A673 (cell line): ENCODE data around the gene PLEKHA3. TPM values are rescaled to one million over a fixed set of nuclear protein-coding genes. Genes with fewer than 3 reads are reported as not detected.
"Not testable (repeated sequence)": the region's sequence is repeated elsewhere in the genome, so short reads cannot be mapped to it uniquely, and the experiment has no call there.

Source experiments
- BruUV-seq: library from RNA; stranded (reverse); fragments of 400-500 nt; replicated peaks from 2 replicates; lab custom pipeline; 2021; lab: Mats Ljungman, UMichigan
- CTCF ChIA-PET: fragments of 300-600 bp; sonication (Branson Sonifier 250); formaldehyde crosslinking; loops from one replicate; lab custom pipeline; 2022; ENCODE audit warnings: antibody characterized with exemption; lab: Charles Lee
- POLR2A ChIA-PET: fragments of 300-600 bp; sonication (Branson Sonifier 250); formaldehyde crosslinking; loops from one replicate; lab custom pipeline; 2022; ENCODE audit warnings: antibody characterized with exemption; ENCODE audit not compliant: low non-redundant PET; lab: Charles Lee
- DNase-seq: peaks from one replicate; pipeline ENCODE4 v3.0.0-alpha.2; 2015; ENCODE audit warnings: low spot score
- H3K27ac ChIP-seq: fragments of 200-600 bp; sonication (generic); 2 replicates; pipeline ENCODE4 v1.5.1; 2016; ENCODE audit warnings: mixed run types, low read depth, mild to moderate bottlenecking, mixed read lengths, antibody characterized with exemption, low read length; ENCODE audit not compliant: poor library complexity, severe bottlenecking
- H3K27me3 ChIP-seq: fragments of 200-600 bp; sonication (generic); replicated peaks from 2 replicates; pipeline ENCODE4 v1.6.1; 2017; ENCODE audit warnings: mixed run types, low read depth, mild to moderate bottlenecking, mixed read lengths, antibody characterized with exemption, low read length; ENCODE audit not compliant: insufficient read depth, poor library complexity
- H3K36me3 ChIP-seq: fragments of 200-600 bp; sonication (generic); 2 replicates; pipeline ENCODE4 v1.6.1; 2016; ENCODE audit warnings: mixed run types, mild to moderate bottlenecking, mixed read lengths, antibody characterized with exemption, low read length; ENCODE audit not compliant: insufficient read depth, poor library complexity, severe bottlenecking
- H3K4me1 ChIP-seq: fragments of 200-600 bp; sonication (generic); 2 replicates; pipeline ENCODE4 v1.6.1; 2017; ENCODE audit warnings: mixed run types, mild to moderate bottlenecking, mixed read lengths, antibody characterized with exemption, low read length; ENCODE audit not compliant: insufficient read depth, poor library complexity, severe bottlenecking
- H3K4me3 ChIP-seq: fragments of 200-600 bp; sonication (generic); 2 replicates; pipeline ENCODE4 v1.5.1; 2016; ENCODE audit warnings: low read depth, mixed run types, mild to moderate bottlenecking, mixed read lengths, low read length; ENCODE audit not compliant: poor library complexity, severe bottlenecking
- H3K9me3 ChIP-seq: fragments of 200-600 bp; sonication (generic); 2 replicates; pipeline ENCODE4 v1.6.1; 2016; ENCODE audit warnings: mixed run types, low read depth, mild to moderate bottlenecking, mixed read lengths, antibody characterized with exemption, low read length; ENCODE audit not compliant: poor library complexity, severe bottlenecking
- EZH2 ChIP-seq: fragments of 200-600 bp; sonication (generic); IDR thresholded peaks from 2 replicates; pipeline ENCODE4 v1.6.1; 2017; ENCODE audit warnings: borderline replicate concordance, low read depth, mild to moderate bottlenecking, mixed read lengths, antibody characterized with exemption, low read length; ENCODE audit not compliant: poor library complexity, severe bottlenecking
- intact Hi-C: fragments of 100-400 bp; cut with micrococcal nuclease; formaldehyde crosslinking; loops from one replicate; pipeline ENCODE4 v1.10.0; 2022; ENCODE audit not compliant: unreplicated experiment
- total RNA-seq: library from RNA; stranded (reverse); gene quantifications from 2 replicates; pipeline ENCODE4 v1.2.3, GENCODE V29; 2021
- TF ChIP-seq, protein P1 (sequence below): fragments of 300-800, 200-600 bp; sonication (generic); conservative IDR thresholded peaks from 2 replicates; pipeline ENCODE4 v1.5.1; 2017; ENCODE audit warnings: low read depth, mild to moderate bottlenecking, antibody characterized with exemption, low read length, moderate library complexity, mixed read lengths

The PLEKHA3 gene
- total RNA-seq, 1 experiment from 2014 or later: 27.0 TPM

DNA sequence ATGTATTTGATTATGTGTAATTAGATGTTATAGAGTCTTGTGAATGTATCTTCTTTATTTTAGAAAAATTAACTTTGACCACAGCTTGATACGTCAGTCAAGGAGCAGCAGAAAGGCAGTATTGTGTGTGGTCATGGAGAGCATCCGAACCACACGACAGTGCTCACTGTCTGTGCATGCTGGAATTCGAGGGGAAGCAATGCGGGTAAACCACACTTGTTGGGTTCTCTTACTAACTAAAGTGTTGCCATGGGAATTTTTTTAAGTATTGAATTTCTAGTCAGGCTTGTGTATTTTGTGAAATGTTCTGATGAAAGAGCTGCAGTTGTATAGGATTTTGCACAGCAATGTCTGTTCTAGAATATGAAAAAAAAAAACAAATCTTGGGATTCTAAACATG lies 24.3 kb upstream of the PLEKHA3 start:
- Histone ChIP-seq H3K4me3 (no peak overlapping the region), H3K4me1 (no peaks in the 10 kb centered on the region), H3K27me3 (no peaks in the 10 kb centered on the region), H3K9me3 (no peaks in the 10 kb centered on the region), H3K27ac (no peak overlapping the region), H3K36me3 (no peaks in the 10 kb centered on the region)
- no TSS peak for BruUV-seq
- intact Hi-C loops: no loop called here
- POLR2A ChIA-PET: no interaction called here
- CTCF ChIA-PET: no interaction called here
- DNase-seq: no peak
- no peak for TF ChIP-seq EZH2
- TF ChIP-seq, protein P1, sequence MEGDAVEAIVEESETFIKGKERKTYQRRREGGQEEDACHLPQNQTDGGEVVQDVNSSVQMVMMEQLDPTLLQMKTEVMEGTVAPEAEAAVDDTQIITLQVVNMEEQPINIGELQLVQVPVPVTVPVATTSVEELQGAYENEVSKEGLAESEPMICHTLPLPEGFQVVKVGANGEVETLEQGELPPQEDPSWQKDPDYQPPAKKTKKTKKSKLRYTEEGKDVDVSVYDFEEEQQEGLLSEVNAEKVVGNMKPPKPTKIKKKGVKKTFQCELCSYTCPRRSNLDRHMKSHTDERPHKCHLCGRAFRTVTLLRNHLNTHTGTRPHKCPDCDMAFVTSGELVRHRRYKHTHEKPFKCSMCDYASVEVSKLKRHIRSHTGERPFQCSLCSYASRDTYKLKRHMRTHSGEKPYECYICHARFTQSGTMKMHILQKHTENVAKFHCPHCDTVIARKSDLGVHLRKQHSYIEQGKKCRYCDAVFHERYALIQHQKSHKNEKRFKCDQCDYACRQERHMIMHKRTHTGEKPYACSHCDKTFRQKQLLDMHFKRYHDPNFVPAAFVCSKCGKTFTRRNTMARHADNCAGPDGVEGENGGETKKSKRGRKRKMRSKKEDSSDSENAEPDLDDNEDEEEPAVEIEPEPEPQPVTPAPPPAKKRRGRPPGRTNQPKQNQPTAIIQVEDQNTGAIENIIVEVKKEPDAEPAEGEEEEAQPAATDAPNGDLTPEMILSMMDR: no peak

DNA sequence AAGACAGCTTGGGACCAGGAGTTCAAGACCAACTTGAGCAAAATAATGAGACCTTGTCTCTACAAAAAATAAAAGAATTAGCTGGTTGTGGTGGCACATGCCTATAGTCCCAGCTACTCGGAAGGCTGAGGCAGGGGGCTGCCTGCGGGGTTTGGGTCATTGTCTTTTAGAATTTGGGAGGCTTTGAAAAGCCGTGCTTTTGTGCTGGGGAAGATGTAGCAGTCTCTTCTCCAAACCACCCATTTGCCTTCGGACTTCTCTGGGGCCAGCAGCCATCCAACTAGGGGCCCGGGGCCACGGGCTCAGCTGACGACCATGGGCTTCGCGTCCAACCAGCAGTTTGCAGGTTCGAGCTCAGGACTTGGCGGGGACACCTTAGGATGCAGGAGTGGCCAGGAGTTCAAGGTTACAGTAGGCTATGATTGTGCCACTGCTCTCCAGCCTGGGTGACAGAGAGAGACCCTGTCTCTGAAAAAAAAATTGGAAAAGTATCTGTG lies 22.8 kb upstream of the PLEKHA3 start:
- Histone ChIP-seq H3K36me3 (no peaks in the 10 kb centered on the region), H3K27ac (no peak overlapping the region), H3K4me1 (no peaks in the 10 kb centered on the region), H3K9me3 (no peaks in the 10 kb centered on the region), H3K27me3 (no peaks in the 10 kb centered on the region), H3K4me3 (no peak overlapping the region)
- POLR2A ChIA-PET: interaction anchor here (0.6 kb wide), 1 partner anchor 1194 kb away, joined by 4 read pairs; no protein-coding TSS in a partner anchor
- no peak for TF ChIP-seq EZH2
- TF ChIP-seq, protein P1: no peak
- intact Hi-C loops: no loop called here
- CTCF ChIA-PET: interaction anchor here (0.6 kb wide), 1 partner anchor 113 kb away, joined by 3 read pairs; no protein-coding TSS in a partner anchor
- BruUV-seq: no TSS peak
- DNase-seq: no peak

DNA sequence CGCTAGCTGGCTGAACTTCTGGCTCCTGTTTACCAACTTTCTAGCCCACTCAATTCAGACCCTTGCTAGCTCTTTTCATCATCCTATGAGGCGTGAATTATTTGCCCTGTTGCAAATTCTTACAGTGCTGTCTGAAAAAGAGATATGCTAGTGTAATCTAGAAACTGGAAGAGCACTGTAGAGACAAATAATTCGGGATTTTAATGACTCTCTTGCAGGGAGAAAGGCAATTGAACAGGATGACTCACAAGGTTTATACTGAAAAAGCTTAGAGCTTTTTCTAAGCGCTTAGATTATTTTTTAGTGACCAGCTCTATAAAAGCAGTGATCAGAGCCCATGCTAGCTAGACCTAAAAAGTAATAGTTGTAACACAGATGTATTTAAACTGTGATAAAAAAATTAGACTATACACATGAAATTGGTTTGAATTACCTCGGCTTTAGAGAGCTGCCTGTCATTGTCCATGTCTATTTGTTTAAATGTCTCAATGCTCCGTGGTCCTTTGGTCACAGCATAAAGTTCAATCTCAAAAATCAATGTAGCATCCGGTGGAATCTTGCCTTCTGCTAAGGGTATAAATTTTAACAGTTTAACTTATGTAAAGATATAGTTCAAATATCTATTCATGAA lies 10.9 kb upstream of the PLEKHA3 start:
- H3K27ac ChIP-seq: no peak overlapping the region
- CTCF ChIA-PET: no interaction called here
- DNase-seq: no peak
- no TSS peak for BruUV-seq
- no peak overlapping the region for H3K4me3 ChIP-seq
- no peaks in the 10 kb centered on the region for H3K27me3 ChIP-seq
- no peaks in the 10 kb centered on the region for H3K36me3 ChIP-seq
- no peaks in the 10 kb centered on the region for H3K9me3 ChIP-seq
- peaks cover 7% of the 10 kb centered on the region for H3K4me1 ChIP-seq
- POLR2A ChIA-PET: no interaction called here
- intact Hi-C loops: no loop called here
- TF ChIP-seq EZH2: no peak
- TF ChIP-seq, protein P1: no peak

DNA sequence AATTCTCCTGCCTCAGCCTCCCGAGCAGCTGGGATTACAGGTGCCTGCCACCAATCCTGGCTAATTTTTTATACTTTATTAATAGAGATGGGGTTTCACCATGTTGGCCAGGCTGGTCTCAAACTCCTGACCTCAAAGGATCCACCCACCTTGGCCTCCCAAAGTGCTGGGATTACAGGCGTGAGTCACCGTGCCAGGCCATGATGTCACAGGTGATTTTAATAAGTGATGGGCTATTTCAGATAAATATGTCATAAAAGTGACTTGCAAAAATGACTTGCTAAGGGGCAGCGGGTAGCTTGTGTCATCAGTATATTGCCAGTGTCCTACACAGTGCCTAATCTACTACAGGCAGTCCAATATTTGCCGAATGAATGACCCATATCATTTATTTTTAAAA lies 8.9 kb upstream of the PLEKHA3 start:
- DNase-seq, H3K9me3 ChIP-seq, H3K36me3 ChIP-seq, H3K27me3 ChIP-seq, intact Hi-C loops, CTCF ChIA-PET, POLR2A ChIA-PET, BruUV-seq, H3K4me1 ChIP-seq, H3K27ac ChIP-seq, H3K4me3 ChIP-seq: not testable (repeated sequence)
